Left ventricle myocardium inferior (tissue), 1 donor: ENCODE results near the gene LRRC47. TPM values are rescaled to one million over a fixed set of nuclear protein-coding genes. Genes with fewer than 3 reads are reported as not detected.

Source experiments
- DNase-seq: peaks from one replicate; pipeline ENCODE4 v3.0.0-alpha.2; 2020
- H3K27ac ChIP-seq: fragments of 200-600 bp; replicated peaks from 2 replicates; pipeline ENCODE4 v1.8.0; 2021
- H3K27me3 ChIP-seq: fragments of 200-600 bp; 2 replicates; pipeline ENCODE4 v1.8.0; 2021; ENCODE audit warnings: low read depth
- H3K36me3 ChIP-seq: fragments of 200-600 bp; 2 replicates; pipeline ENCODE4 v1.8.0; 2021
- H3K4me1 ChIP-seq: fragments of 200-600 bp; 2 replicates; pipeline ENCODE4 v1.8.0; 2021
- H3K4me3 ChIP-seq: fragments of 200-600 bp; 2 replicates; pipeline ENCODE4 v1.8.0; 2021; ENCODE audit warnings: mild to moderate bottlenecking, moderate library complexity
- H3K9me3 ChIP-seq: fragments of 200-600 bp; replicated peaks from 2 replicates; pipeline ENCODE4 v1.8.0; 2021
- intact Hi-C: fragments of 100-400 bp; cut with micrococcal nuclease; formaldehyde crosslinking; loops from one replicate; pipeline ENCODE4 v1.11.0; 2022
- total RNA-seq: library from RNA; stranded (reverse); fragmentation: NEBNext Ultra II Directional; extraction: Animal tissue kit (Norgen Biotek cat#: 25700); gene quantifications from one replicate; pipeline ENCODE4 v1.2.1, GENCODE V29; 2021
- TF ChIP-seq, protein P1 (sequence below): fragments of 200-600 bp; IDR thresholded peaks from 2 replicates; pipeline ENCODE4 v1.8.0; 2021; ENCODE audit warnings: antibody characterized with exemption, mild to moderate bottlenecking, borderline replicate concordance
- donor health status: DM: no; HTN: yes; CAD: no; lungs with severe emphysema.

LRRC47 gene
- total RNA-seq, 1 donor from 2014 or later: 58.2 TPM

DNA sequence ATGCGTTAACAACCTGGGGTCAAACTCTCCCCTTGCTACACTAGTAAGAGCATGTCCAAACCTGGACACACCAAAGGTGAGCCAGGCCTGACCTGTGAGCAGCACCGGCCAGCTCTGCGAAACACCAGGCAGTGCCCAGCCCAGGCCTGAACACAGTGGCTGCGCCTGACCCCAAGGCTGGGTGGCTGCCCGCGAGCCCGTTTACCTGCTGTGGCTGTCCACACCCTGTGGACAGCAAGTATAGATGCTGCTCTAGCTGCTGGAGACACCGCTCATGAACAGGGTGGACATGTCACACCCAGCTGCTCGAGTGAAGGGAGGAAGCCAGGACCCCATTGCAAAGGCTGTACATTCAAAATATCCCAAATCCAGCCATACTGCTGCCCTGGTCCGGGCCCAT, 51.7 kb downstream of the LRRC47 start:
- no peaks in the 10 kb centered on the region for H3K9me3 ChIP-seq
- intact Hi-C loops: no loop called here
- H3K4me1 ChIP-seq: peaks cover 37% of the 10 kb centered on the region
- H3K27ac ChIP-seq: no peak overlapping the region
- no peak for DNase-seq
- H3K4me3 ChIP-seq: no peak overlapping the region
- H3K27me3 ChIP-seq: no peaks in the 10 kb centered on the region
- TF ChIP-seq, protein P1, sequence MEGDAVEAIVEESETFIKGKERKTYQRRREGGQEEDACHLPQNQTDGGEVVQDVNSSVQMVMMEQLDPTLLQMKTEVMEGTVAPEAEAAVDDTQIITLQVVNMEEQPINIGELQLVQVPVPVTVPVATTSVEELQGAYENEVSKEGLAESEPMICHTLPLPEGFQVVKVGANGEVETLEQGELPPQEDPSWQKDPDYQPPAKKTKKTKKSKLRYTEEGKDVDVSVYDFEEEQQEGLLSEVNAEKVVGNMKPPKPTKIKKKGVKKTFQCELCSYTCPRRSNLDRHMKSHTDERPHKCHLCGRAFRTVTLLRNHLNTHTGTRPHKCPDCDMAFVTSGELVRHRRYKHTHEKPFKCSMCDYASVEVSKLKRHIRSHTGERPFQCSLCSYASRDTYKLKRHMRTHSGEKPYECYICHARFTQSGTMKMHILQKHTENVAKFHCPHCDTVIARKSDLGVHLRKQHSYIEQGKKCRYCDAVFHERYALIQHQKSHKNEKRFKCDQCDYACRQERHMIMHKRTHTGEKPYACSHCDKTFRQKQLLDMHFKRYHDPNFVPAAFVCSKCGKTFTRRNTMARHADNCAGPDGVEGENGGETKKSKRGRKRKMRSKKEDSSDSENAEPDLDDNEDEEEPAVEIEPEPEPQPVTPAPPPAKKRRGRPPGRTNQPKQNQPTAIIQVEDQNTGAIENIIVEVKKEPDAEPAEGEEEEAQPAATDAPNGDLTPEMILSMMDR: no peak
- H3K36me3 ChIP-seq: peaks cover 30% of the 10 kb centered on the region

DNA sequence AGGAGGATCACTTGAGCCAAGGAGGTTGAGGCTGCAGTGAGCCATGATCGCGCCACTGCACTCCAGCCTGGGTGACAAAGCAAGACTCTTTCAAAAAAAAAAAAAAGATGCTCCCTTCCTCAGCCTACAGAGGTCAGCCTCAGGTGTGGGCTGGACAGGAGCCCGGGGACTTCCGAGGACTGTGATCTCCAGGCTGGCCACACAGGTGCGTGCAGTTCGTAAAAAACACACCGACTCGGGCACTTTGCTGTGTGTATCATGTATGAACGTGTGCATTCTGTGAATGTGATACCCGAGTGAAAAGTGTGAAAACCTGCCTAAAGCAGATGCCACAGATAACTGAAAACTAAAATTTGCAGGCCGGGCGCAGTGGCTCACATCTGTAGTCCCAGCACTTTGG, 52.5 kb downstream of the LRRC47 start:
- peaks cover 33% of the 10 kb centered on the region for H3K36me3 ChIP-seq
- H3K4me3 ChIP-seq: no peak overlapping the region
- TF ChIP-seq, protein P1: no peak
- no peak overlapping the region for H3K27ac ChIP-seq
- no peaks in the 10 kb centered on the region for H3K9me3 ChIP-seq
- intact Hi-C loops: no loop called here
- DNase-seq: no peak
- no peaks in the 10 kb centered on the region for H3K27me3 ChIP-seq
- peaks cover 37% of the 10 kb centered on the region for H3K4me1 ChIP-seq

DNA sequence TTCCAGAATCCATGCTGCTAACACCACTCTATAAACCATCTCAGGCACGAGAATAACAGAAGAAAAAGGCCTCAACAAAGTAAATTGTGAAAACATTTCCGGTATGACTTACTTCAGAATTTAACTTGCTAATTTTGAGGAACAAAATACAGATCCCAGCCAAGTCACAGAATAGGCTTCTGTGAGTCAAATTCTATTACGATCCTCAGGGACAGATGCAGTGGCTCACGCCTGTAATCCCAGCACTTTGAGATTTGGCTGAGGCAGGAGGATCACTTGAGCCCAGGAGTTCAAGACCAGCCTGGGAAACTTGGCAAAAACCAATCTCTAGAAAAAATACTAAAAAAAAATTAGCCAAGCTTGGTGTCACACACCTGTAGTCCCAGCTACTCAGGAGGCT, 52.9 kb downstream of the LRRC47 start:
- Histone ChIP-seq H3K27me3 (no peaks in the 10 kb centered on the region), H3K4me1 (peaks cover 37% of the 10 kb centered on the region), H3K9me3 (no peaks in the 10 kb centered on the region), H3K27ac (no peak overlapping the region), H3K36me3 (peaks cover 35% of the 10 kb centered on the region), H3K4me3 (no peak overlapping the region)
- DNase-seq: no peak
- intact Hi-C loops: no loop called here
- TF ChIP-seq, protein P1: no peak

DNA sequence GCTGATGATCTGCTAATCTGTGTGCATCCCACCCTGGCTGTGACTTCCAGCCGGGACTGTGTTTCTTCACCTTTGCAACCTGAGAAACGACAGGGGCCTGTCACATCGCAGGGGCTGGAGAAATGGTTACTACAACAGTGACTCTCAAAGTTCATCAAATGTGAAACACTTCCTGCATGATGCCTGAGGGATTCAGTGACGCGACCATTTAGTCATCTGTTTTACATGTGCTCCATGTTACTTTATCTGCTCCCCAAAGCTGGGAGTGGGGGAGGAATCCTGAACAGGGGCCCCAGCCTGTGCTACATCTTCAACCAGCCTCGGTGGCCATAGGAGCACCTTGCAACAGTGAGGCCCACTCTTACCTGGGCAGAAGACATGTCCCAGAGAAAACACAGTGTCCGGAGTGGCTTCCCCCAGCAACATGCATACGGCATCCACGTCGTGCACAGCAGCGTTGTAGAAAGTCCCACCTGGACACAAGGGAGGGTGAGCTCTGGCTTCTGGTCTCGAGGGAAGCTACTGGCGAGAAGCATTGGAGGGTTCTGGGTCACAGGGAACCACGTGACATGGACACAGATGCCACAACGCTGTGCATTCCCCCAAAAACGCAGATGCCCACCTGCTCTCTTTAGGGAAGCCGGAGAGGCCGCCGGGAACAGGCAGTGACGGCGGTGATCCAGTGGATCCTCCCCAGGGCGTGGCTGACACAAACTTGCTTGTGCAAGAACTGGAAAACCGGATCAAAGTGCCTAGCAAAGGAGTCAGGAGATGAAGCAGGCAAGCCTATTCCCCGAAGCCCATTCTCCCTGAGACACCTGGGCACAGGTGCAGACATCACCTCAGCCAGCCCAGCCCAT, 53.6 kb downstream of the LRRC47 start:
- TF ChIP-seq, protein P1: no peak
- no peak for DNase-seq
- H3K36me3 ChIP-seq: peaks cover 42% of the 10 kb centered on the region

DNA sequence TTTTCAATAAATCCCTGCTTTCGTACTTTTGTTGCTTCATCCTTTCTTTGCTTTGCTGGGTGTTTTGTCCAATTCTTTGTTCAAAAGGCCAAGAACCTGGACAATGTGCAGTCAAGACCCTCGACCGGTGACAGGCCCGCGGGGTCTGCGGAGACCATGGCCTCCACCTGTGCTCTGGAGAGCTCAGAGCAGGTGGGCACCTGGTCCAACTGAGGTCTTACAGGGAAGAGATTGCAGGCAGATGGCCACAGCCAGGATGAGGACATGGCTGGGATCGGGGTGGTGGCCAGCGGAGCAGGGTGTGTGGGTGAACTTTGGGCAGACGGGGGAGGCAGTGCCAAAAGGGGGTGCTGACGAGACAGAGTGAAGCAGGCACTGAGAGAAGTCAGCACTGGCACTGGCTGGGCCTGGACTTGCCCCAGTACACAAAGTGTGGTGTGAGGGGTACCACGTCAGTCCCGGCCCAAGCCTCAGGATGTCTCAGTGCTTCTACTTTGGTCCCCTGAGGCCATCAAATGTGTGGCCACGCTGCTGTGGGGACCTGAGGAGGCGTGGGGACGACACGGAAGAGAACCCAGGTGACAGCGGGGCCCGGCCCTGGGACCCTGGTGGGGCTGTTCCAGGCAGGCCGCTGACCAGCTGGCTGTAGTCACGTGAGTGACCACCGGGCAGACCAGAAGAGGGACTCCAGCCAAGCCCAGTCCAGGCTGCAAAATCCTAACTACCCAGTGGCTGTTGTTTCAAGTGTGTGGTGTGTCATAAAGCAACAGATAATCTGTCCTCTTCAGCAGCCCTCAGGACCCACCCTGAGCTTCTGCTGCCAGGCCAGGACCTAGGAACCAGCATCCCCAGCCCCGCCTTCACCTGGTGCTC, 54.5 kb downstream of the LRRC47 start:
- TF ChIP-seq, protein P1: no peak
- H3K36me3 ChIP-seq: peaks cover 51% of the 10 kb centered on the region
- intact Hi-C loops: no loop called here
- peaks cover 24% of the 10 kb centered on the region for H3K4me1 ChIP-seq
- H3K9me3 ChIP-seq: no peaks in the 10 kb centered on the region
- no peak overlapping the region for H3K27ac ChIP-seq
- H3K4me3 ChIP-seq: no peak overlapping the region
- H3K27me3 ChIP-seq: no peaks in the 10 kb centered on the region
- DNase-seq: no peak

More for the DNA sequence above, 53.6 kb downstream of the LRRC47 start:
- H3K27me3 ChIP-seq: no peaks in the 10 kb centered on the region
- H3K4me1 ChIP-seq: peaks cover 33% of the 10 kb centered on the region
- H3K27ac ChIP-seq: no peak overlapping the region
- no peak overlapping the region for H3K4me3 ChIP-seq
- H3K9me3 ChIP-seq: no peaks in the 10 kb centered on the region
- intact Hi-C loops: no loop called here
